HEK293 (cell line): ENCODE data around the gene SPECC1.
A peak's percentile ranks its signal among the peaks of the same experiment; 100 is the strongest.

Experiments
- CTCF ChIP-seq: fragments of 450-650 bp; formaldehyde crosslinking; IDR thresholded peaks from 2 replicates; pipeline ENCODE4 v1.5.1; 2016; ENCODE audit warnings: missing biosample characterization, missing genetic modification characterization
- PRDM1 ChIP-seq: fragments of 450-650 bp; formaldehyde crosslinking; IDR thresholded peaks from 2 replicates; pipeline ENCODE4; 2016; ENCODE audit warnings: missing biosample characterization, missing genetic modification characterization
- PRDM10 ChIP-seq: fragments of 450-650 bp; formaldehyde crosslinking; IDR thresholded peaks from 2 replicates; pipeline ENCODE4 v1.5.1; 2016; ENCODE audit warnings: missing biosample characterization, missing genetic modification characterization
- ZBTB11 ChIP-seq: fragments of 450-650 bp; formaldehyde crosslinking; conservative IDR thresholded peaks from 2 replicates; pipeline ENCODE4 v1.5.1; 2016; ENCODE audit warnings: low read depth, missing biosample characterization, missing genetic modification characterization
- ZFHX2 ChIP-seq: fragments of 450-650 bp; formaldehyde crosslinking; conservative IDR thresholded peaks from 2 replicates; pipeline ENCODE4 v1.5.1; 2016; ENCODE audit warnings: missing biosample characterization, missing genetic modification characterization
- ZFP3 ChIP-seq: fragments of 450-650 bp; formaldehyde crosslinking; IDR thresholded peaks from 2 replicates; pipeline ENCODE4 v1.5.1; 2016; ENCODE audit warnings: low read depth, missing biosample characterization, missing genetic modification characterization
- ZIC2 ChIP-seq: fragments of 450-650 bp; formaldehyde crosslinking; IDR thresholded peaks from 2 replicates; pipeline ENCODE4 v1.5.1; 2016; ENCODE audit warnings: missing biosample characterization, missing genetic modification characterization
- ZNF19 ChIP-seq: fragments of 450-650 bp; formaldehyde crosslinking; IDR thresholded peaks from 2 replicates; pipeline ENCODE4; 2016; ENCODE audit warnings: missing biosample characterization, missing genetic modification characterization, low read depth
- ZNF362 ChIP-seq: fragments of 450-650 bp; formaldehyde crosslinking; IDR thresholded peaks from 2 replicates; pipeline ENCODE4 v1.5.1; 2016; ENCODE audit warnings: missing biosample characterization, missing genetic modification characterization
- ZNF398 ChIP-seq: fragments of 450-650 bp; formaldehyde crosslinking; IDR thresholded peaks from 2 replicates; pipeline ENCODE4 v1.5.1; 2017; ENCODE audit warnings: missing biosample characterization, missing genetic modification characterization
- ZNF473 ChIP-seq: fragments of 450-650 bp; formaldehyde crosslinking; IDR thresholded peaks from 2 replicates; pipeline ENCODE4 v1.5.1; 2017; ENCODE audit warnings: missing biosample characterization, missing genetic modification characterization
- ZNF488 ChIP-seq: fragments of 450-650 bp; formaldehyde crosslinking; IDR thresholded peaks from 2 replicates; pipeline ENCODE4 v1.5.1; 2016; ENCODE audit warnings: missing biosample characterization, missing genetic modification characterization
- ZNF510 ChIP-seq: fragments of 450-650 bp; formaldehyde crosslinking; IDR thresholded peaks from 2 replicates; pipeline ENCODE4 v1.5.1; 2018; ENCODE audit warnings: mild to moderate bottlenecking, missing genetic modification characterization, missing biosample characterization; ENCODE audit not compliant: insufficient replicate concordance
- ZNF555 ChIP-seq: fragments of 450-650 bp; formaldehyde crosslinking; conservative IDR thresholded peaks from 2 replicates; pipeline ENCODE4 v1.5.1; 2017; ENCODE audit warnings: missing biosample characterization, mild to moderate bottlenecking, missing genetic modification characterization, inconsistent platforms
- ZNF571 ChIP-seq: fragments of 450-650 bp; formaldehyde crosslinking; IDR thresholded peaks from 2 replicates; pipeline ENCODE4 v1.5.0; 2017; ENCODE audit warnings: missing biosample characterization, missing genetic modification characterization
- ZNF580 ChIP-seq: fragments of 450-650 bp; formaldehyde crosslinking; IDR thresholded peaks from 2 replicates; pipeline ENCODE4 v1.5.1; 2016; ENCODE audit warnings: missing biosample characterization, missing genetic modification characterization
- ZNF621 ChIP-seq: fragments of 450-650 bp; formaldehyde crosslinking; IDR thresholded peaks from 2 replicates; pipeline ENCODE4 v1.5.1; 2017; ENCODE audit warnings: missing biosample characterization, missing genetic modification characterization
- ZNF654 ChIP-seq: fragments of 450-650 bp; formaldehyde crosslinking; IDR thresholded peaks from 2 replicates; pipeline ENCODE4 v1.5.1; 2016; ENCODE audit warnings: low read depth, missing biosample characterization, missing genetic modification characterization
- ZNF747 ChIP-seq: fragments of 450-650 bp; formaldehyde crosslinking; IDR thresholded peaks from 2 replicates; pipeline ENCODE4 v1.5.1; 2016; ENCODE audit warnings: missing biosample characterization, missing genetic modification characterization
- ZNF776 ChIP-seq: fragments of 450-650 bp; formaldehyde crosslinking; IDR thresholded peaks from 2 replicates; pipeline ENCODE4 v1.5.0; 2017; ENCODE audit warnings: missing biosample characterization, missing genetic modification characterization, borderline replicate concordance
- ZSCAN18 ChIP-seq: fragments of 450-650 bp; formaldehyde crosslinking; IDR thresholded peaks from 2 replicates; pipeline ENCODE4 v1.5.1; 2016; ENCODE audit warnings: missing biosample characterization, missing genetic modification characterization
- ZXDB ChIP-seq: fragments of 450-650 bp; formaldehyde crosslinking; IDR thresholded peaks from 2 replicates; pipeline ENCODE4 v1.5.1; 2016; ENCODE audit warnings: missing biosample characterization, missing genetic modification characterization

Gene SPECC1

GRCh38 chr17:20010099-20010863 is 1.1 kb downstream of the SPECC1 start (continued):
- TF ChIP-seq ZBTB11 (tag by site-specific recombination) (0 out of 2 replicates have a peak, but pooled peaks have one; percentile 31), ZNF555 (tag by site-specific recombination) (no peak), ZIC2 (tag by site-specific recombination) (no peak), ZNF19 (tag by site-specific recombination) (no peak), ZNF621 (tag by site-specific recombination) (no peak), ZXDB (tag by site-specific recombination) (no peak), ZNF571 (tag by site-specific recombination) (no peak), ZNF654 (no peak), ZNF747 (tag by site-specific recombination) (no peak), ZNF398 (no peak), ZFHX2 (no peak), ZNF362 (tag by site-specific recombination) (peak; percentile 64; the same call in 1 of the 2 replicates), ZFP3 (tag by site-specific recombination) (no peak), CTCF (tag by site-specific recombination) (peak; percentile 69), PRDM1 (tag by site-specific recombination) (peak; percentile 89), ZNF473 (no peak), ZNF776 (tag by site-specific recombination) (no peak), ZNF580 (tag by site-specific recombination) (0 out of 2 replicates have a peak, but pooled peaks have one; percentile 2), ZSCAN18 (tag by site-specific recombination) (no peak), ZNF488 (tag by site-specific recombination) (no peak), ZNF510 (tag by site-specific recombination) (no peak), PRDM10 (peak; percentile 55; the same call in 1 of the 2 replicates)
